ENCODE data around the gene NAA15. TPM values are rescaled to one million over a fixed set of nuclear protein-coding genes. Genes with fewer than 3 reads are reported as not detected.
A peak's percentile ranks its signal among the peaks of the same experiment; 100 is the strongest.
"Not testable (repeated sequence)": the region's sequence is repeated elsewhere in the genome, so short reads cannot be mapped to it uniquely, and the experiment has no call there.

Gene NAA15
- total RNA-seq, result 11.3 TPM

DNA sequence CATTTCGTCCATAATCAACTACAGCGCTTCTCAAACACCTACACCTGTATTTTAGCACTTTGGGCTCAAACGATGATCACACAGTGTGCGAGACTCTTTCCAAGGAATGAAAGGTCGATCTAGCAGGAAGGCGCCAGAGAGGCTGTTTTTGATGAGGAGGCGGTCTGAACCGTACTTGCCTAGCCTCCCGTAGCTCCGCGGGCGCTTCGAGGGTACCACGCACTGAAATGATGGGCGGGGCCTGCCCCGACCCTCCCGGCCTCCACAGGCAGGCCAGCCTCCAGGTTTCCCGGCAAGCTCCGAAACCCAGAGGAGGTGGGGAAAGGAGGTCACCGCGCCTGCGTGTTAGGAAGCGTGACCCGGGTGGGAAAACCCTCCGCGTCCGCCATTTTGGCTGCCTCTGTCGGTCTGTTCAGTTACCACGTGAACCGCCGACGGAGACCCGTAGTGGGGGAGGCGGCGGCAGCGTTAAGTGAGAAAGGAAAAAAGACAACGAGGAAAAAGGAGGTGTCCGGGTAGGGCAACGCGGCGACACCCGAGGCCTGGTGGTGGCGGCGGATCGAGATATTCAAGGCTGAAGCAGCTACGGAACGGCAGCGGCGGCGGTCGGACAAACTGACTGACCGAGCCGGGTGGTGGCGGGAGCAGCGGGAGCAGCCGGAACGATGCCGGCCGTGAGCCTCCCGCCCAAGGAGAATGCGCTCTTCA lies at the start of gene NAA15:
Gene NAA15, plus strand, starts transcription at position 393 of the 708 bp plus-strand sequence. Its CDS starts 273 bp downstream, at position 666.
- peak; percentile 99 for DNase-seq (ENCODE audit: low spot score)
- peak; percentile 93 for ATAC-seq

DNA sequence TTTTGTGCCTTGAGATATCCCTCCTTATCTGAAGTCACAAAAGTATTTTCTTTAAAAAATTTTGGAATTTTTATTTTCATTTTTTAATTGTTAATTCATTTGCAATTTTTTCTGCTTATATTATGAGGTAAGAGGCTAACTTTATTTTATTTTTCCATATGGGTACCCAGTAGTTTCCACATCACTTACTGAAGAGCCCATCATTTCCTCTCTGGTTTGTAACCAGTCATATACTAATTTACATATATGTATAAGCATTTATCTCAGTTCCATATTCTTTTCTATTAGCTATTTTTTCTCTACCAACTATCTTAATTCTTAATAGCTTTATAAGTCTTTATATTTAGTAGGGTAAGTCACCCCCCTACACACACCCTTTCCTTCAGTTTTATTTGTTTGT lies 48.3 kb upstream of the NAA15 start:
- DNase-seq (ENCODE audit: low spot score), result no peak
- no peak for ATAC-seq

DNA sequence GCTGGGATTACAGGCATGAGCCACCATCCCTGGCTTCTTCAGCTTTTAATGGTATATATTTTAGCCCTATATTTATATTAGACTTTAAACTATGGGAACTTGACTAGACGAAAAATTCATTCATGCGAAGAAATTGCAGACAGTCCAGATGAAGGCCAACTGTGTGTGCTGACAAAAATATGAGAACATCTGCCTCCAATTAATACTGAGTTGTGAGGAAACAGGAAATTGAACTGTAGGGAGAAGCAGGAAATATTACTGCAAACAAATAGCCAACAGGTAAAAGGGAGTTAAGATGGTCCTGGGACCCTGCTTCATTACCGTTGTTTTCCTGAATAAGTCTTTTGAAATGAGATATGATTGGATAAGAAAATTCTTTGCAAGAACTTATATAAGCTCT lies 47.6 kb upstream of the NAA15 start:
- no peak for DNase-seq (ENCODE audit: low spot score)
- no peak for ATAC-seq

DNA sequence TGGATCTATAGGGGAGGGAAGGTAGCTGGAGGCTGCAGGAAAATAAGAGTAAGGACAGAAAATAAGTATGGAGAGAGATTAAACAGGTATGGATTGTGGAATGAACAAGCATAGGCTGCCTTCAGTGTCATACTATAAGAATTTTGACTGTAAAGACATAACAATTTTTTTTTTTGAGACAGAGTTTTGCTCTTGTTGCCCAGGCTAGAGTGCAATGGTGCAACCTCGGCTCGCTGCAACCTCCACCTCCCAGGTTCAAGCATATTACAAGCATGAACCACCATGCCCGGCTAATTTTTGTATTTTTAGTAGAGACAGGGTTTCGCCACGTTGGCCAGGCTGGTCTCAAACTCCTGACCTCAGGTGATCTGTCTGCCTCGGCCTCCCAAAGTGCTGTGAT lies 45.7 kb upstream of the NAA15 start:
- not testable (repeated sequence) for DNase-seq (ENCODE audit: low spot score); ATAC-seq

DNA sequence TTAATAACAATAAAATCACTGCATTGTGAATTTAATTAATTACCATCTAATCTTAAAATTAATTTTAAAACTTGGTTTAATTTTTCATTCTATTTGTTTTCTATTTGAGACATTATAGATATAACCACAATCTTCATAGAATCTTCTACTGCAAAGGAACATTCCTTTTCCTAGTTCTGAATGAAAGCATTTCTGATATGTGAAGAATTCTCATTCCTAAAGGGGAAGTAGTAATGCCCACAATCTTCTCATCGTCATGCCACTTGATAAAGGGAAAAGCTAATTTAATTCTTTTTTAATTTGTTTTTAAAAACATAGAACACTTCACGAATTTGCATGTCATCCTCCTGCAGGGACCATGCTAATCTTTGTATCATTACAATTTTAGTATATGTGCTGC lies 45.0 kb upstream of the NAA15 start:
- ATAC-seq, result no peak
- no peak for DNase-seq (ENCODE audit: low spot score)

DNA sequence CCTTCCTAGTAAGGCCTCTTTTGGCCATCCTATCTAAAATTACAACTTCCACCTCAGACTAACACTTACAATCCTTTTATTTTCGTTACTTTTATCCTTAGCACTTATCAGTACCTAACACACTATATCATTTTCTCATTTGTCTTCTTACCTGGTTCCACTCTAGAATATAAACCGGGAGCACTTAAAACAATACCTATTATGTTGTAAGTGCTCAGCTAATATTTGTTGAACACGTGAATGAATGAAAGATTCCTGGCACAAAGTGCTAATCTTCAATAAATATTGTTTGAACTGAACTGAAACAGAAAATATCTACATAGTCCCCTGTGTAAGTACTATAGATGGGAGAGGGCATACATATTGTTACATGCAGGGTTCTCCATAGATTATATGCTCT lies 35.7 kb upstream of the NAA15 start:
- ATAC-seq (no peak), DNase-seq (ENCODE audit: low spot score) (no peak)

DNA sequence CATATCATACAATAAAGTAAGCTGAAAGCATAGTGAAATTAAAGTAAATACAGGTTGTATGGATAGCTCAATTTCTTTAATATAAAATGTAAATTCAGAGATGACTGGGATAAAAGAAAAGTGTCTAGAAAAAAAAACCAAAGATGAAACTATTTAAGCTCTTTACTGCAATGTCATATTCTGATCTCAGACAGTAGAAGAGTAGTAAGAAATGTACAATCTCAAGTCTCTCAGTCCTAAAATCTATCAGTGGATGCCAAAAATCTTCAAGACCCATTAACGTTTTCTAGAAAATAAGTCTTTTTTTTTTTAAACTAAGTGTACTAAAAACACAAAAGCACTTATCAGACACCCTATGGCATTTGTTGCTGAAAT lies 35.1 kb upstream of the NAA15 start:
- ATAC-seq (no peak), DNase-seq (ENCODE audit: low spot score) (no peak)

DNA sequence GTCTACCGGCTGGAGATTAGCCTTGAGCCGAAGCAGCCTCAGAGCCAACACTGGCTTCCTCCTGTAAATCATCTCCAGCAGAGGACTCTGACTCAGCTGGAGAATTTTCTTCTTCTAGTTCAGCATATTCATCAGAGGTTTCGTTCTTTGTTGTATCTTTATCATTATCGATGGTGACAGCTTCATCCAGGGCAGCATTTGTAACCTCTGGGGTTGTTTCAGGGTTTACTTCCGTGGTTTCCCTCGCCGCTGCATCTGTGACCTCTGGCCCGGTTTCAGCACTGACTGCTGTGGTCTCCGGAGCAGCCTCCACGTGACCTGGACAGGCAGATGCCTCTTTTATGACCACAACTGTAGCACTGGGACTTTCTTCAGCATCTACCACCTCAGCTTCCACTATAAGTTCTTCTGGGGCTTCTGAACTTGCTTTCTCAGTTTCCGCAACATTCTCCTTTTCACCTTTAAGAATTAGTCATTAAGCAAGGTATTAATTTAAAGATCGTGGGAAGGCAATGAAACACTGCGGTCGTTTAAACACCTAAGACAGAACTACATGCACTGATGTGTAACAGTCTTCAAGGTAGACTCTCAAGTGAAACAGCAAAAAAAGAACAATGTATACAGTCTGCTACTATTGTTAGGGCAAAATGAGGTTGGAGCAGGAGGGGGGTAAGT lies 34.6 kb upstream of the NAA15 start:
- ATAC-seq, result peak; percentile 90
- peak; percentile 65 for DNase-seq (ENCODE audit: low spot score)

DNA sequence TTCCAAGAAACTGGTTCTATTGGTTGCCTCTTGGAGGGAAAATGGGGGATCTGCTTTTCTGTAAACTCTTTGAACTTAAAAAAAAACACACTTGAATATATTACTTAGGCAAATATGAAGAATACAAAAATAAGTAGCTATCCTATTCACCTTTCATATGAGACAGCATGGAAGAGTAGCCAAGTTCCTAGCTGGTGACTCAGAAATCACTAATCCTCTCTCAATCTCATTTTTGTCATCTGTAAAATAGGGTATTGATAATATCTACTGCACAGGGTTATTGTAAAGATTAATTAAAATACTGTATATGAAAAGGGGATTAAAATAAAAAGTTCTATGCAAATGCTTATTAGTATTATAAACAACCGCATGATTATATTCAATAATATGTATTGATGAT lies 34.0 kb upstream of the NAA15 start:
- no peak for ATAC-seq

DNA sequence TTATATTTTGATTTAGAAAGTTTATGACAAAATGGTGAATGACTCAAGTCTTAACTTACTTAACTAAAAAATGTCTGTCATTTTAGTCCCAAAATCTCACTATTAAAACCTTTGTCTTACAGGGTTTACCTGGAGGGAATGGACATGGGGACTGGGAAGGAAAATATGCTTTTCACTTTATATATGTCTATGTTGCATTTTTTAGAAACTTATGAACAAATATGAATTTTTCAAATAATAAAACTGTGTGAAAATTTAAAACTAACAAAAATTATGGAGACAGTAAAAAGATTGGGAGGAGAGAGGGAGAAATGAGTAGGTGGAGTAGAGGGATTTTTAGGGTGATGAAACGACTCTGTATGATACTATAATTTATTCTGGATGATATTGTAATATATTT lies 27.5 kb upstream of the NAA15 start:
- DNase-seq (ENCODE audit: low spot score) (no peak), ATAC-seq (no peak)

More for the DNA sequence above, 34.0 kb upstream of the NAA15 start:
- DNase-seq (ENCODE audit: low spot score), result no peak

DNA sequence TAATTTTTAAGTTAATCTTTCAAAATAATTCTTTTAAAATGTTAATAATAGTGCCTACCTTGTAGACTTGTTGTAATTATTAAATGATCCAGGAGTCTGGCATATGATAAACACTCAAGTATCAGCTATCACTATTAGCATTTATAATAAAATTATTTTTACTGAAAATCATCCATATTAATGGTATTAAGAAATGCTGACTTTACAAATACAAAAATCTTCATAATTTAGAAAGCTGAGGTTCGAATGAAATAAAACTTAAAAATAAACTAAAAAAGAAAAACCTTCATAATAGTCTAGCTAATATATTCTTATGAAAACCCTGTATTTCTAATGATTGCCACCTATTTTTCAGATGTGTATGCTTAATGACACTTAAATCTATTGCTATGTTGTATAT lies 26.5 kb upstream of the NAA15 start:
- DNase-seq (ENCODE audit: low spot score) (no peak), ATAC-seq (no peak)

DNA sequence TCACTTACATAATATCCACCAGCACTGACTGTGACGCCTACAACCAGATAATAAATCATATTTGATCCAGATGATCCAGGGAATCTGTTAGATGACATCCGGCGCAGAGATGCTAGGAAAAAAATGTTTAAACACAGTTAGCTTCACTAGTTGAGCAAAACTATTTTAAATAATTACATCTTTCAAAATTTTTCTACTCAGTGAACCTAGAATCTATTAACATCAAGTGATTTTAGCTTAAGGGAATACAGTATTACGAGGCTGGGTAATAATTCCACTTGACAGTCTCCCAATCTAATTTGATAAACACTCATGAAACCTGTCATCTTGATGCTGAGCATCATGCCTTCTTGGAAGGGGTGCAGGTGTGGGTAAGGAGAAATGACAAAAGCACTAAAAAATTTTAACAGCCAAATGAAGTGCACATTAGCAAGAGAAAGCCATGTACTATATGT lies 26.0 kb upstream of the NAA15 start:
- ATAC-seq (no peak), DNase-seq (ENCODE audit: low spot score) (no peak)

DNA sequence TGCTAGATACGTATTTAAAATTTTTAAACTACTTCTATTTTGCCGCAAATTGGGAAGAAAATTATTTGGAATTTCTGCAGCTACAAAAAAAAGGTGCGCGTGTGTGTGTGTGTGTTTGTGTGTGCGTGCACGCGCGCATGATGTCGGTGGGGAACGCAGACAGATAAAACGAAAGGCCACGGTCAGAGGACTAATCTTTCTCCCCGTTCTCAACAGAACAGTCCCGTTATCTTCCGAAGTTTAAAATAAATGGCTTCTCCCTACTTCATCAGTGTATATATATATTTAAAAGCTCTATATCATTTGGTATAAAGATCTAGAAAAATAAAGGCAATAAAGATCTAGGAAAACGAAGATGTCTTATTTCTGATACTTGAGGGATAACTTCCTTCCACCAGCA lies 22.8 kb upstream of the NAA15 start:
- ATAC-seq, result no peak
- DNase-seq (ENCODE audit: low spot score), result no peak

DNA sequence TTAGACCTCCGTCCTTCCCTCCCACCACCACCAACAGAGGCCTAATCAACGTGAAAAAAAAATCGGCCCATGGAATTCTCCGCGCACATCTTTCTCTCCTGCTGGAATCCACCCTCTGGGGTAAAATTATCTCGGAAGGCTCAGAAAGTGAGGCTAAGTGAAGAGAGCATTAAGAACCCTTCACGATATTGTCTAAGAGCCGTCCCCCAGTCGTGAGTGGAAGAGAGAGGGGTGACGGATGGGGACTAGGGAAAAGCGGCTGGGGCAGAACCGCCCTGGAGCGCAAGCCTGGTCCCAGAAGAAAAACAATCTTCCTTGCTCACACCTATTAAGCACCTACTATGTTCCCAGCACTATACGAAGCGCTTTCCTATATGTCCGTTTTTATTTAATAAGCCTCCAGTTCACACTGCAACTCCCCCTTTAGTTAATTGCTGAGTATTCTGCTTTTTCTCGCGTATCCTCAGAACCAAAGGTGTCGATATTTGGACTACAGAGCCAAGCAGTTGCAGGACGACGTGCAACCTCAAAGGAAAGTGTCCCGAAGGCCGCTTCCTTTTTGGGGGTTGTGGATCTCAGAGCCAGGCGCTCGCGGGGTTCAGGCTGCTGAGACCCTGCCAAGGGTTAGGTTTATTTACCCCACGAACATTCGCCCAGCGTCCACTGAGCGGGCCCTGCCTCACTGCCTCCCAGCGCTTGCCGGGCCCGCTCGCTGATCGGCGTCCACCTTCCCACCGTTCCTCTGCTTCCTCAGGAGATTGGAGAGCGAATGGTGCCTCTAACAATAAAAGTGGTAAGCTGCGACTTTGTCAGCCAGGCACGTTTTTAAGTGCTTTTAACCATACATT lies 22.2 kb upstream of the NAA15 start:
- DNase-seq (ENCODE audit: low spot score), result no peak
- peak; percentile 40 for ATAC-seq

DNA sequence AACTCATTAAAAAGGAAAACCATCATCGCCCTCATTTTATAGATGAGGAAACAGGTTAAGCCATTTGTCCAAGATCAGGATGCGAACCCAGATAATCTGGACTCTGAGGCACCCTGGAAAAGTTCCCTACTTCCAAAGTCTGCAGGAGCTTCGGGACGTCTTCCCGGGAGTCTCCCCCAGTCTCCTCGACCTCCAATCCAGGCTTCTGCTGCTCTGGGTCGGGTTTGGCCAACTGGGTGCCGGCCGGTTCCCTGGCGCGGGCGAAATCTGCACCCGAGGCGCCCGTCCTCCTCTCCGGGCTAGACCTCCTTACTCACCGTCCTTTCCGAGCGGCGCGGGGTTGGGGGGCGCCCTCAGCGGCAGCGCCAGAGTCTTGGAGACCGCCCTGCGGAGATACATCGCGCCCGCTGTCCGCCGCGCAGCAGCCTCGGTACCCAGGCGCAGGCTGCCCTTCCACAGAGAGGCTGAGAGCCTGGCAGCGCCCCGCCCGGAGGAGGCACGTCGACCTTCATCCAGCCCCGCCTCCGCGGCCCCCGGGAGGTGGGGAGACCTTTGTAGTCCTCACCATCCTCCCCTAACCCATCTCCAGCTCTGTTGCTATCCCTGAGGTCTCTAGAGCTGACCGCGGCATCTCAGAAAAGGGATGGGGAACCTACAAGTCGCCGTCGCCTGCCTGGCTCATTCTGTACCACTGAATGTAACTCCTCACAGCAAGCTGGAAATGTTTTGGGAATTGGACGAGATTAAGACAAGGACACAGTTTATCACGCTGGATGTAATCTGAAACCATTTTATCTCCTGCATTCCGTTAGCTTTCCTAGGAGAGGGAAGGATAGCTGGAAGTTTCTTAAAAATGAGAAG lies 21.3 kb upstream of the NAA15 start, which contains the start of gene MGARP:
Gene MGARP, minus strand, starts transcription at position 466 of the 861 bp plus-strand sequence. Its CDS starts 67 bp downstream, at position 399.
- DNase-seq (ENCODE audit: low spot score) (no peak), ATAC-seq (peak; percentile 58)

DNA sequence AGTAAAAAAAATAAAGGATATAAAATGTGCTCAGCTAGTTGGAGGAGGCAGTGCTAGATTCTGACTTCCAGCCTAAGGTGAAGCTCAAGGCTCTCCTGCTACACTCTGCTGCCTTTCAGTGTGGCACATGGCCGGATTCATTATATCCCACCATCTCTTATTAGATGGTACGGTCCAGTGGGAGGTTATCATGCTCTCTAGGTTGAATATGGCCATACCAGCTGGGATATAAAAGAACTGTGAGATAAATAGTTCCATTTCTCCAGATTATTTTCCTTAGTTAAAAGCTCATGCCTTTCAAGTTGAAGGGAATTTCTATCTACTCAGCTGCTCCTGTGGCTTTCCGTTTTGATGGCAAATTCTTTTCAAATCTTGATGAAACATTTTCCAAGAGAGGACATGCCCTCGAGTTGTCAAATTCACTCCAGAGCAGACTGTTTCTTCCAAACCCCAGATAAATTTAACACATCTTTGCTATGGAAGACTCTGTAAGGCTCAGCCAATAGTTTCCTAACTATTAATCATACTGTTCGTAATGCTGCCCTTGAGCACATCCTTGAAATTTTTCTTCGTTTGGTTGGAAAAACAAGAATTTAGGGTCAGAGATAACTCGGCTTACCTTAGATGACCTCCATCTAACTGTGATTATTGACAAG lies 19.1 kb upstream of the NAA15 start:
- ATAC-seq (no peak), DNase-seq (ENCODE audit: low spot score) (no peak)

DNA sequence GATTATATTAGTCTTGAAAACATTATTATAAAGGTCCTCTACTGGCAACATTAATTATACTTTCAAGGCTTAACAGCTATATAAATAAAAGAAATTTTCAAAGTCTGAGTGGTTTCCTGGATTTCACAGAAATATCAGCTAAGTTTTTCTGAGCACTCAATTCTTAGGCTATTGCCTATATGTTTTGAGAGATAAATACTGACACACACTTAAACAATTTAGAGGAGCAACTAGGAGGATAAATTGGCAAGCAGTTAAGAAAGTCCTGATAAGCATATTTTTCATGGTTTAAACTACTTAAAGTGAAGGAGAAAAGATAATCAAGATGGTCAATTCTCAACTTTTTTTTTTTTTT lies 18.6 kb upstream of the NAA15 start:
- ATAC-seq (no peak), DNase-seq (ENCODE audit: low spot score) (no peak)

DNA sequence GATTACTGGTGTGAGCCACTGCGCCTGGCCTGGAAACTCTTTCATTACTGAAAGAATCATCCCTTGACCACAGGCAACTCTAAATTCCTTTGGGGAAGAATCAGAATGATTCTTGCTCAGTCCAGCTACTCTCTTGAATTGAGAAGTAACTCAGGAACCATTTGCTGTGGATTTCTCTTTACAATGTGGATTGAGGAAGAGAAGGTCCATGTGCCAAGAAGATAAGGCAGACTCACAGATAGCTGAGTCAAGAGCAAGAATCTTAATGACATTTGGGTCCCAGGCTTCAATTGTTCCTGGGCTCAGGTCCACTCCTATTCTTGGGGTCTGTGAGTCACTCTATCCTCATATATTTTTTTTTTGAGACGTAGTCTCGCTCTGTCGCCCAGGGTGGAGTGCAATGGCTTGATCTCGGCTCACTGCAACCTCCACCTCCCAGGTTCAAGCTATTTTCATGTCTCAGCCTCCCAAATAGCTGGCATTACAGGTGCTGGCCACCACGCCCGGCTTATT lies 15.1 kb upstream of the NAA15 start:
- no peak for ATAC-seq
- DNase-seq (ENCODE audit: low spot score), result no peak

DNA sequence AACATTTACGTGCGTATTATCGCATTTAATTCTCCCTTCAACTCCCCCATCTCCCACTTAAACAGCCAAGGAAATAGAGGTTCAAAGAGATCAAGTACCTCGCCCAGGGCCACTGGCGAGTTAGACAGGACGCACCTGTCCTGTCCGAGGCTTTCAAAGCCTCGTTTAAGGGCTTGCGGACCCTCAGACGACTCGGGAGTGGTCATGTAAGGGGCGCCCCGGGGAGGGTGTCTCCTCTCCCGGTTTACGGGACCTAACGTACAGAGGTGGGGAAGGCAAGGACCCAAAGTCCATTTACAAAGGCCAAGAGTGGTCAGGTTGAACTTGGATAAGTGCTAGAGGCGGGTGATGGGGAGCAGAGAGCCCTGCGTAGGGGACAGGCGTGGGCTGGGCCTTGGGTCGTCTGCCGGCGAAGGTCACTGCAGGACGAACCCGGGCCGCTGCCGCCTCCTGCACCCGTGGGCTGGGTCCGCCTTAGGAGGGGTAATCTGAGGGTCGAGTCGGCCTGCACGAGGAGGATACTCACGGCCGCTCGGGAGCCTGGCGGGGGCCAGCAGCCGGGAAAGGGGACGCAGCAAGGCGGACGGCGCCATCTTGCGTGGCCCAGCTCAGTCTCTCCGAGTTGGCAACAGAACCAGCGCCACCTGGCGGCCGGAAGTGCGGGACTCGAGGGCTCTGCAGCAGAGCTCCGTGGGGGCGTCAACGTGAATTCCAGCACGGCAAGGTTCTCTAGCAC lies 5.9 kb upstream of the NAA15 start:
- DNase-seq (ENCODE audit: low spot score) (peak; percentile 97), ATAC-seq (peak; percentile 96)

All from left lobe of liver (tissue), 2 donors.